ENCODE results near the gene E2F4. TPM values are rescaled to one million over a fixed set of nuclear protein-coding genes. Genes with fewer than 3 reads are reported as not detected.
A peak's percentile ranks its signal among the peaks of the same experiment; 100 is the strongest.

The E2F4 gene
- total RNA-seq, 1 experiment from 2014 or later = 114 TPM

DNA sequence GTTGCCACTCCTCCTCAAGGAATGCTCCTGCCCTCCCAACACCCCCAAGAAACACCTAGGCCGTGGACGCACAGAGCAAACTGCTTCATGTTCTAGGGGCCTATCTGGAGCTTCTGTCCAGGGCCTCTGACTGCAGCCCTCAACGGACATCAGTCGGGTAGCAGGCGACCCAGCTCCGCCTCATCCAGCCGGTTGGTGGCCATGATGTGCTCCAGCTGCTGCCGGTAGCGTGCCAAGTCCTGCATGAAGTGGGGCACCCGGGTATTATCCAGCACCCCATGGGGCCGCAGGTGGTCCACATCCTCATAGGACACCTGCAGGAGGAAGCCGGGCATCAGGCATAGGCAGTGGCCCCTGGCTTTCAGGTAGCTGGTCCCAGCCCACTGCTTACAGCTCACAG lies 15.3 kb upstream of the E2F4 start:
- ATAC-seq (no peak), DNase-seq (ENCODE audit: low read depth, low spot score) (no peak)
- Histone ChIP-seq H2AFZ (ENCODE audit: low read depth, low read length, poor library complexity, severe bottlenecking) (no peak overlapping the region), H3K27me3 (ENCODE audit: insufficient read depth, low read length) (no peaks in the 10 kb centered on the region), H3K9ac (ENCODE audit: low read length) (no peak overlapping the region), H3K4me3 (replicated peaks in 1 of 2; ENCODE audit: low read depth in 1 of 2, low read length in 2 of 2) (no peak overlapping the region; a peak in 1 of 4 replicates), H3K27ac (ENCODE audit: low read depth, low read length) (peak overlapping the region; percentile 97; the same call in 1 of the 2 replicates), H3K9me3 (ENCODE audit: control insufficient read depth in 1 of 2, insufficient read depth in 1 of 2, low read depth in 1 of 2, low read length in 2 of 2) (no peaks in the 10 kb centered on the region), H3K36me3 (ENCODE audit: control insufficient read depth in 1 of 2, insufficient read depth in 2 of 2, low read length in 2 of 2) (0 out of 4 replicates have a peak, but pooled peaks cover 0 to 6% of the 10 kb centered on the region in 2 experiments), H3K9me2 (ENCODE audit: insufficient read depth) (no peaks in the 10 kb centered on the region), H3K4me1 (ENCODE audit: control insufficient read depth in 1 of 2, insufficient read depth in 2 of 2, low read length in 2 of 2) (peaks cover 48 to 79% of the 10 kb centered on the region in 2 experiments), H3K79me2 (ENCODE audit: insufficient read depth, low read length) (no peaks in the 10 kb centered on the region; the same call in 1 of the 2 replicates), H4K20me1 (ENCODE audit: insufficient read depth) (no peaks in the 10 kb centered on the region), H3K4me2 (ENCODE audit: low read length) (peak overlapping the region; percentile 93; the same call in 1 of the 2 replicates)
- intact Hi-C loops (cut with micrococcal nuclease) = no loop called here
- RAD21 ChIA-PET (ENCODE audit: low non-redundant PET in 1 of 2, low total read pairs in 2 of 2, uncharacterized antibody in 2 of 2, unreplicated experiment in 2 of 2) = no interaction called here
- CTCF ChIA-PET = interaction anchor here (2.0 to 3.4 kb wide), 2 partner anchors 22 to 159 kb away, joined by 10 to 14 read pairs; partner anchors contain the start of gene ELMO3
- POLR2A ChIA-PET = no interaction called here
- TF ChIP-seq, protein P1, sequence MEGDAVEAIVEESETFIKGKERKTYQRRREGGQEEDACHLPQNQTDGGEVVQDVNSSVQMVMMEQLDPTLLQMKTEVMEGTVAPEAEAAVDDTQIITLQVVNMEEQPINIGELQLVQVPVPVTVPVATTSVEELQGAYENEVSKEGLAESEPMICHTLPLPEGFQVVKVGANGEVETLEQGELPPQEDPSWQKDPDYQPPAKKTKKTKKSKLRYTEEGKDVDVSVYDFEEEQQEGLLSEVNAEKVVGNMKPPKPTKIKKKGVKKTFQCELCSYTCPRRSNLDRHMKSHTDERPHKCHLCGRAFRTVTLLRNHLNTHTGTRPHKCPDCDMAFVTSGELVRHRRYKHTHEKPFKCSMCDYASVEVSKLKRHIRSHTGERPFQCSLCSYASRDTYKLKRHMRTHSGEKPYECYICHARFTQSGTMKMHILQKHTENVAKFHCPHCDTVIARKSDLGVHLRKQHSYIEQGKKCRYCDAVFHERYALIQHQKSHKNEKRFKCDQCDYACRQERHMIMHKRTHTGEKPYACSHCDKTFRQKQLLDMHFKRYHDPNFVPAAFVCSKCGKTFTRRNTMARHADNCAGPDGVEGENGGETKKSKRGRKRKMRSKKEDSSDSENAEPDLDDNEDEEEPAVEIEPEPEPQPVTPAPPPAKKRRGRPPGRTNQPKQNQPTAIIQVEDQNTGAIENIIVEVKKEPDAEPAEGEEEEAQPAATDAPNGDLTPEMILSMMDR (IDR thresholded peaks at IDR 0.05 in 2 of 3, conservative IDR thresholded peaks at IDR 0.05 in 1 of 3; ENCODE audit: borderline replicate concordance in 1 of 3, insufficient read depth in 1 of 3, low read depth in 2 of 3, low read length in 2 of 3) = no peak
- TF ChIP-seq JUND (IDR thresholded peaks at IDR 0.05) (no peak), CEBPB (IDR thresholded peaks at IDR 0.05; ENCODE audit: low read depth) (no peak), EGR1 (IDR thresholded peaks at IDR 0.05; ENCODE audit: low read depth) (no peak), TCF7L2 (IDR thresholded peaks at IDR 0.05; ENCODE audit: borderline replicate concordance, extremely low read depth, insufficient read depth, insufficient read length) (no peak), POLR2AphosphoS5 (IDR thresholded peaks at IDR 0.05; ENCODE audit: low read depth, low read length) (peak; percentile 50; the same call in 1 of the 2 replicates), SRF (IDR thresholded peaks at IDR 0.05; ENCODE audit: low read depth) (no peak)
- TF ChIP-seq, protein P2, sequence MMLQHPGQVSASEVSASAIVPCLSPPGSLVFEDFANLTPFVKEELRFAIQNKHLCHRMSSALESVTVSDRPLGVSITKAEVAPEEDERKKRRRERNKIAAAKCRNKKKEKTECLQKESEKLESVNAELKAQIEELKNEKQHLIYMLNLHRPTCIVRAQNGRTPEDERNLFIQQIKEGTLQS (IDR thresholded peaks at IDR 0.05) = no peak
- no TSS peak for BruUV-seq (replicated peaks)

Measured in HCT116 (cell line).